PC-3 (cell line): ENCODE data around the gene SLC25A5. TPM values are rescaled to one million over a fixed set of nuclear protein-coding genes. Genes with fewer than 3 reads are reported as not detected.
"Not testable (repeated sequence)": the region's sequence is repeated elsewhere in the genome, so short reads cannot be mapped to it uniquely, and the experiment has no call there.

ENCODE experiments used
- ATAC-seq: fragments of 200-7000 bp; cut with Tn5 transposase; 2 replicates; pipeline ENCODE4 v1.9.1; 2020; ENCODE audit warnings: mild to moderate bottlenecking, moderate library complexity
- BruUV-seq: library from RNA; stranded (reverse); fragments of 400-500 nt; replicated peaks from 2 replicates; lab custom pipeline; 2021; lab: Mats Ljungman, UMichigan
- CTCF ChIA-PET: fragments of 300-600 bp; sonication (Branson Sonifier 250); formaldehyde crosslinking; loops from one replicate; lab custom pipeline; 2022; ENCODE audit warnings: antibody characterized with exemption; lab: Charles Lee
- POLR2A ChIA-PET: fragments of 300-600 bp; sonication (Branson Sonifier 250); formaldehyde crosslinking; loops from one replicate; lab custom pipeline; 2022; ENCODE audit warnings: antibody characterized with exemption; ENCODE audit not compliant: unreplicated experiment; lab: Charles Lee
- DNase-seq: peaks from one replicate; pipeline ENCODE4 v3.0.0-alpha.2; 2015
- H2AFZ ChIP-seq: fragments of 300-600 bp; sonication (generic); 2 replicates; pipeline ENCODE4 v1.6.0; 2016; ENCODE audit warnings: antibody characterized with exemption, low read length
- H3F3A ChIP-seq: fragments of 300-600 bp; sonication (generic); one replicate; pipeline ENCODE4 v1.6.0; 2017; ENCODE audit warnings: antibody characterized with exemption, low read length, control low read depth, mild to moderate bottlenecking; ENCODE audit not compliant: unreplicated experiment
- H3K27ac ChIP-seq: fragments of 300-600 bp; sonication (generic); 2 replicates; pipeline ENCODE4 v1.5.1; 2016; ENCODE audit warnings: mild to moderate bottlenecking, low read length
- H3K27me3 ChIP-seq: fragments of 300-600 bp; sonication (generic); 2 replicates; pipeline ENCODE4 v1.6.1; 2016; ENCODE audit warnings: low read length, mixed read lengths
- H3K36me3 ChIP-seq: fragments of 300-600 bp; sonication (generic); 2 replicates; pipeline ENCODE4 v1.6.1; 2016; ENCODE audit warnings: low read depth, mixed run types, low read length, mixed read lengths
- H3K4me1 ChIP-seq: fragments of 300-600 bp; sonication (generic); 2 replicates; pipeline ENCODE4 v1.5.1; 2016; ENCODE audit warnings: low read length; ENCODE audit not compliant: insufficient read depth
- H3K4me2 ChIP-seq: fragments of 300-600 bp; sonication (generic); 2 replicates; pipeline ENCODE4 v1.6.0; 2016; ENCODE audit warnings: low read length
- H3K4me3 ChIP-seq: fragments of 300-600 bp; sonication (generic); 2 replicates; pipeline ENCODE4 v1.5.1; 2016; ENCODE audit warnings: mild to moderate bottlenecking, low read length, mixed read lengths
- H3K79me2 ChIP-seq: fragments of 300-600 bp; sonication (generic); 2 replicates; pipeline ENCODE4 v1.6.1; 2017; ENCODE audit warnings: low read length, mixed read lengths
- H3K9ac ChIP-seq: fragments of 300-600 bp; sonication (generic); 2 replicates; pipeline ENCODE4 v1.6.0; 2016; ENCODE audit warnings: mild to moderate bottlenecking, low read length
- H3K9me2 ChIP-seq: fragments of 300-600 bp; sonication (generic); replicated peaks from 2 replicates; pipeline ENCODE4 v1.6.1; 2016; ENCODE audit warnings: mixed run types, low read length, mixed read lengths
- H3K9me3 ChIP-seq: fragments of 300-600 bp; sonication (generic); 2 replicates; pipeline ENCODE4 v1.6.1; 2016; ENCODE audit warnings: low read length, mixed read lengths
- H4K20me1 ChIP-seq: fragments of 300-600 bp; sonication (generic); 2 replicates; pipeline ENCODE4 v1.6.1; 2016; ENCODE audit warnings: low read length, mixed read lengths
- CTCF ChIP-seq: fragments of 300-600 bp; sonication (generic); conservative IDR thresholded peaks from 2 replicates; pipeline ENCODE4 v1.5.1; 2017; ENCODE audit warnings: antibody characterized with exemption, low read depth, mild to moderate bottlenecking, low read length
- EZH2 ChIP-seq: fragments of 300-600 bp; sonication (generic); IDR thresholded peaks from one replicate; pipeline ENCODE4 v1.6.1; 2017; ENCODE audit warnings: antibody characterized with exemption, mild to moderate bottlenecking, low read length; ENCODE audit not compliant: unreplicated experiment
- EZH2phosphoT487 ChIP-seq: fragments of 300-600 bp; sonication (generic); IDR thresholded peaks from 2 replicates; pipeline ENCODE4 v1.6.1; 2018; ENCODE audit warnings: mild to moderate bottlenecking, antibody characterized with exemption, low read length, borderline replicate concordance
- intact Hi-C: fragments of 100-400 bp; cut with micrococcal nuclease; formaldehyde crosslinking; loops from 2 replicates; pipeline ENCODE4 v1.9.0; 2023
- total RNA-seq: library from RNA; depleted of rRNA; stranded (reverse); fragments of >200 nt; gene quantifications from 2 replicates; pipeline ENCODE4 v1.2.3, GENCODE V29; 2014

The SLC25A5 gene
- total RNA-seq, 1 experiment from 2014 or later, result 544 TPM

DNA sequence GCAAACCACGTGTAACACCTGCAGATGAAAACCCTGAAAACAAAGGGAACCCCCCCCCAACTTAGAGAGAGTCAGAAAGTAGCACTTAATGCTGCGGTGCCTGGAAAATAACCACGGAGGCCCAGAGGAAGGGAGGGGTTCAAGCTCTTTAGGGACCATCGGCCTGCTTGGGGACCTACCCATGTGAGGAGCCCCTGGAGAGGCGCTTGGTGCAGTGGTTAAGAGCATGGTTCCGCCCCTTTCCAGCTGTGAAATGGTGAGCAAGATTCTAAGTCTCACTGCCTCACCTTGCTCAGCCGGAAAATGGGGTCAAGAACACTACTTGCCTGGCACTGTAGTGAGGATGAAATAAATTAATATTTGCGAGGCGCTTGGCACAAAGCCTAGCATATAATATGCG is 13.8 kb downstream of the SLC25A5 start:
- POLR2A ChIA-PET, result no interaction called here
- DNase-seq (no peak), ATAC-seq (no peak)
- no peaks in the 10 kb centered on the region for H3K9me2 ChIP-seq
- CTCF ChIA-PET, result no interaction called here
- H3K4me3 ChIP-seq, result peak overlapping the region; percentile 59; the same call in 1 of the 2 replicates
- intact Hi-C loops, result no loop called here
- no peak for TF ChIP-seq EZH2
- no peak for TF ChIP-seq EZH2phosphoT487
- no peak for TF ChIP-seq CTCF
- no TSS peak for BruUV-seq
- no peak overlapping the region for H3K27ac ChIP-seq
- H2AFZ ChIP-seq, result peak overlapping the region; percentile 95
- no peaks in the 10 kb centered on the region for H3K4me1 ChIP-seq
- peak overlapping the region; percentile 75 for H3K4me2 ChIP-seq
- H4K20me1 ChIP-seq, result no peaks in the 10 kb centered on the region
- no peaks in the 10 kb centered on the region for H3K9me3 ChIP-seq
- H3F3A ChIP-seq, result no peaks in the 10 kb centered on the region
- peak overlapping the region; percentile 58 for H3K9ac ChIP-seq
- no peaks in the 10 kb centered on the region for H3K79me2 ChIP-seq
- H3K27me3 ChIP-seq, result no peaks in the 10 kb centered on the region
- H3K36me3 ChIP-seq, result no peaks in the 10 kb centered on the region

GRCh38 chrX:119482481-119483480 is 14.5 kb downstream of the SLC25A5 start:
- intact Hi-C loops, result no loop called here
- DNase-seq (peak; percentile 45), ATAC-seq (peak; percentile 83)
- no TSS peak for BruUV-seq
- H3K36me3 ChIP-seq, result no peaks in the 10 kb centered on the region
- H3K4me2 ChIP-seq, result peak overlapping the region; percentile 75
- H3K9me2 ChIP-seq, result no peaks in the 10 kb centered on the region
- no peak overlapping the region for H3K27ac ChIP-seq
- no peaks in the 10 kb centered on the region for H3K27me3 ChIP-seq
- no peaks in the 10 kb centered on the region for H3K9me3 ChIP-seq
- H3K79me2 ChIP-seq, result no peaks in the 10 kb centered on the region
- H3K4me3 ChIP-seq, result peak overlapping the region; percentile 59
- peak overlapping the region; percentile 58 for H3K9ac ChIP-seq
- POLR2A ChIA-PET, result no interaction called here
- TF ChIP-seq EZH2phosphoT487, result no peak
- TF ChIP-seq CTCF, result peak; percentile 71
- no peak for TF ChIP-seq EZH2
- CTCF ChIA-PET, result interaction anchor here (0.6 kb wide), 1 partner anchor 123 kb away, joined by 14 read pairs; no protein-coding TSS in a partner anchor
- H4K20me1 ChIP-seq, result no peaks in the 10 kb centered on the region
- H2AFZ ChIP-seq, result peak overlapping the region; percentile 95
- no peaks in the 10 kb centered on the region for H3F3A ChIP-seq
- H3K4me1 ChIP-seq, result no peaks in the 10 kb centered on the region

DNA sequence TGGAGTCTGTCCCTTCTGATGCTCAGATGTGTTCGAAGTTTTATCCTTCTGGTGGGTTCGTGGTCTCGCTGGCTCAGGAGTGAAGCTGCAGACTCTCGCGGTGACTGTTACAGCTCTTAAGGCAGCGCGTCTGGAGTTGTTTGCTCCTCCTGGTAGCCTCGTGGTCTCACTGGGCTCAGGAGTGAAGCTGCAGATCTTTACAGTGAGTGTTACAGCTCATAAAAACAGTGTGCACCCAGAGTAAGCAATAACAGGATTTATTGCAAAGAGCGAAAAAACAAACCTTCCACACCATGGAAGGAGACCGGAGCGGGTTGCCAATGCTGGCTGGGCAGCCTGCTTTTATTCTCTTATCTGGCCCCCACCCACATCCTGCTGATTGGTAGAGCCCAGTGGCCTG is 18.5 kb downstream of the SLC25A5 start:
- H3K27ac ChIP-seq, result no peak overlapping the region
- H3K36me3 ChIP-seq, result no peaks in the 10 kb centered on the region
- no peak overlapping the region for H3K9ac ChIP-seq
- no peaks in the 10 kb centered on the region for H3K79me2 ChIP-seq
- POLR2A ChIA-PET, result interaction anchor here (0.6 kb wide), 1 partner anchor 19 kb away, joined by 3 read pairs; the partner anchor contains the start of gene SLC25A5
- no peaks in the 10 kb centered on the region for H3K4me1 ChIP-seq
- H3K4me3 ChIP-seq, result no peak overlapping the region
- intact Hi-C loops, result no loop called here
- no peaks in the 10 kb centered on the region for H3F3A ChIP-seq
- H2AFZ ChIP-seq, result no peak overlapping the region
- no peaks in the 10 kb centered on the region for H4K20me1 ChIP-seq
- TF ChIP-seq CTCF (no peak), EZH2phosphoT487 (no peak), EZH2 (no peak)
- no peak for DNase-seq
- no peaks in the 10 kb centered on the region for H3K9me2 ChIP-seq
- H3K4me2 ChIP-seq, result no peak overlapping the region
- H3K27me3 ChIP-seq, result no peaks in the 10 kb centered on the region
- H3K9me3 ChIP-seq, result no peaks in the 10 kb centered on the region
- ATAC-seq, result no peak
- BruUV-seq, result no TSS peak
- CTCF ChIA-PET, result no interaction called here

DNA sequence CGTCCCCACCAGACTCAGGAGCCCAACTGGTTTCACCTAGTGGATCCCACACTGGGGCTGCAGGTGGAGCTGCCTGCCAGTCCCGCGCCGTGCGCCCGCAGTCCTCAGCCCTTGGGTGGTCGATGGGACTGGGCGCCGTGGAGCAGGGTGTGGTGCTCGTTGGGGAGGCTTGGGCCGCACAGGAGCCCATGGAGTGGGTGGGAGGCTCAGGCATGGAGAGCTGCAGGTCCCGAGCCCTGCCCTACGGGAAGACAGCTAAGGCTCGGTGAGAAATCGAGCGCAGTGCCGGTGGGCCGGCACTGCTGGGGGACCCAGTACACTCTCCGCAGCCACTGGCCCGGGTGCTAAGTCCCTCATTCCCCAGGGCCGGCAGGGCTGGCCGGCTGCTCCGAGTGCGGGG is 19.5 kb downstream of the SLC25A5 start:
- H3K4me3 ChIP-seq, CTCF ChIA-PET: not testable (repeated sequence)

More for the DNA sequence above, 19.5 kb downstream of the SLC25A5 start:
- DNase-seq, H3K4me2 ChIP-seq, H3K36me3 ChIP-seq, H3K9me3 ChIP-seq, H3K27ac ChIP-seq, H3K9ac ChIP-seq, H3K4me1 ChIP-seq, BruUV-seq, H4K20me1 ChIP-seq, H2AFZ ChIP-seq, H3F3A ChIP-seq, POLR2A ChIA-PET, H3K27me3 ChIP-seq, ATAC-seq, H3K9me2 ChIP-seq, H3K79me2 ChIP-seq: not testable (repeated sequence)
- intact Hi-C loops, result loop anchor here (1.0 kb wide), 1 partner anchor 25 kb away; no protein-coding TSS in a partner anchor
